GM12865 (cell line): ENCODE measurements around the gene REEP3.

Experiments
- DNase-seq: peaks from one replicate; pipeline ENCODE4 v3.0.0; 2010; ENCODE audit warnings: low read depth
- H3K4me3 ChIP-seq: 2 replicates; pipeline ENCODE4 v1.5.1; 2011; ENCODE audit warnings: mild to moderate bottlenecking, low read depth, low read length, control low read depth
- CTCF ChIP-seq: IDR thresholded peaks from 2 replicates; pipeline ENCODE4 v1.5.1; 2011; ENCODE audit warnings: low read length, control low read depth, low read depth, inconsistent platforms; ENCODE audit not compliant: insufficient read depth; ENCODE audit errors: missing control alignments

Gene REEP3

GRCh38 chr10:63641366-63641765 lies 120.2 kb downstream of the REEP3 start:
- no peak for DNase-seq
- no peak for TF ChIP-seq CTCF
- no peak overlapping the region for H3K4me3 ChIP-seq

- no peak for TF ChIP-seq CTCF
- no peak for DNase-seq
- H3K4me3 ChIP-seq: no peak overlapping the region
These were observed 120.6 kb downstream of the REEP3 start for GRCh38 chr10:63641799-63642198.

- DNase-seq: no peak
- no peak for TF ChIP-seq CTCF
- H3K4me3 ChIP-seq: no peak overlapping the region
These were observed 121.6 kb downstream of the REEP3 start for GRCh38 chr10:63642808-63643207.

- DNase-seq: no peak
- no peak overlapping the region for H3K4me3 ChIP-seq
- no peak for TF ChIP-seq CTCF
These were observed 123.4 kb downstream of the REEP3 start for GRCh38 chr10:63644418-63645142.

GRCh38 chr10:63645195-63645594 lies 124.0 kb downstream of the REEP3 start:
- TF ChIP-seq CTCF: no peak
- DNase-seq: no peak

GRCh38 chr10:63646491-63646890 lies 125.3 kb downstream of the REEP3 start:
- no peak for TF ChIP-seq CTCF
- no peak overlapping the region for H3K4me3 ChIP-seq
- DNase-seq: no peak

More at GRCh38 chr10:63645195-63645594, 124.0 kb downstream of the REEP3 start:
- no peak overlapping the region for H3K4me3 ChIP-seq

- H3K4me3 ChIP-seq: no peak overlapping the region
- no peak for TF ChIP-seq CTCF
- DNase-seq: no peak
These were observed 130.7 kb downstream of the REEP3 start for GRCh38 chr10:63651864-63652263.
